Hepatocyte (in vitro differentiated cells): Measurements from ENCODE around the gene CAPG. TPM values are rescaled to one million over a fixed set of nuclear protein-coding genes. Genes with fewer than 3 reads are reported as not detected.

Source experiments
- DNase-seq: peaks from one replicate; pipeline ENCODE4 v3.0.0-alpha.2; 2016; ENCODE audit warnings: low spot score
- H2AFZ ChIP-seq: fragments of 200-600 bp; sonication (generic); 2 replicates; pipeline ENCODE4 v1.6.0; 2016; ENCODE audit warnings: antibody characterized with exemption, mild to moderate bottlenecking
- H3K27ac ChIP-seq: fragments of 200-600 bp; sonication (generic); 2 replicates; pipeline ENCODE4 v1.5.1; 2016; ENCODE audit warnings: mild to moderate bottlenecking
- H3K27me3 ChIP-seq: fragments of 200-600 bp; sonication (generic); 2 replicates; pipeline ENCODE4 v1.6.1; 2016
- H3K36me3 ChIP-seq: fragments of 200-600 bp; sonication (generic); replicated peaks from 2 replicates; pipeline ENCODE4 v1.5.1; 2016; ENCODE audit warnings: low read depth; ENCODE audit not compliant: insufficient read depth
- H3K4me1 ChIP-seq: fragments of 200-600 bp; sonication (generic); 2 replicates; pipeline ENCODE4 v1.5.1; 2016; ENCODE audit warnings: mild to moderate bottlenecking, moderate library complexity; ENCODE audit not compliant: insufficient read depth
- H3K4me2 ChIP-seq: fragments of 200-600 bp; sonication (generic); 2 replicates; pipeline ENCODE4 v1.6.0; 2016
- H3K4me3 ChIP-seq: fragments of 200-600 bp; sonication (generic); 2 replicates; pipeline ENCODE4 v1.5.1; 2016; ENCODE audit warnings: mild to moderate bottlenecking
- H3K79me2 ChIP-seq: fragments of 200-600 bp; sonication (generic); 2 replicates; pipeline ENCODE4 v1.6.0; 2017; ENCODE audit warnings: mild to moderate bottlenecking
- H3K9me2 ChIP-seq: fragments of 200-600 bp; sonication (generic); replicated peaks from 2 replicates; pipeline ENCODE4 v1.6.0; 2017; ENCODE audit warnings: mild to moderate bottlenecking; ENCODE audit not compliant: insufficient read depth
- H3K9me3 ChIP-seq: fragments of 200-600 bp; sonication (generic); 2 replicates; pipeline ENCODE4 v1.5.1; 2016; ENCODE audit warnings: low read depth, mild to moderate bottlenecking
- H4K20me1 ChIP-seq: fragments of 200-600 bp; sonication (generic); 2 replicates; pipeline ENCODE4 v1.6.0; 2016; ENCODE audit warnings: mild to moderate bottlenecking; ENCODE audit not compliant: insufficient read depth, poor library complexity, severe bottlenecking
- CTCF ChIP-seq: fragments of 200-600 bp; sonication (generic); IDR thresholded peaks from 2 replicates; pipeline ENCODE4 v1.5.1; 2016; ENCODE audit warnings: antibody characterized with exemption, mild to moderate bottlenecking; ENCODE audit not compliant: poor library complexity
- EZH2 ChIP-seq: fragments of 200-600 bp; sonication (generic); IDR thresholded peaks from 2 replicates; pipeline ENCODE4 v1.6.1; 2016; ENCODE audit warnings: antibody characterized with exemption, mild to moderate bottlenecking, borderline replicate concordance
- EZH2phosphoT487 ChIP-seq: fragments of 200-600 bp; sonication (generic); IDR thresholded peaks from one replicate; pipeline ENCODE4 v1.6.1; 2018; ENCODE audit warnings: antibody characterized with exemption, mild to moderate bottlenecking, low read depth, moderate library complexity; ENCODE audit not compliant: unreplicated experiment, severe bottlenecking
- WGBS: methylation state at CpG from one replicate; pipeline ENCODE4 v1.1.6; 2016; ENCODE audit warnings: low lambda C conversion rate; ENCODE audit errors: missing lambda C conversion rate; 5-methylcytosine and 5-hydroxymethylcytosine counted together
- polyA plus RNA-seq: library from polyadenylated mRNA; unstranded; fragments of >200 nt; fragmentation: Nextera tagmentation; extraction: Ambion mirVana; gene quantifications from 2 replicates; pipeline ENCODE4 v1.2.1, GENCODE V29; 2016
- total RNA-seq: library from RNA; depleted of rRNA; stranded (reverse); fragments of >200 nt; gene quantifications from 2 replicates; pipeline ENCODE4 v1.2.3, GENCODE V29; 2014

CAPG gene, protein sequence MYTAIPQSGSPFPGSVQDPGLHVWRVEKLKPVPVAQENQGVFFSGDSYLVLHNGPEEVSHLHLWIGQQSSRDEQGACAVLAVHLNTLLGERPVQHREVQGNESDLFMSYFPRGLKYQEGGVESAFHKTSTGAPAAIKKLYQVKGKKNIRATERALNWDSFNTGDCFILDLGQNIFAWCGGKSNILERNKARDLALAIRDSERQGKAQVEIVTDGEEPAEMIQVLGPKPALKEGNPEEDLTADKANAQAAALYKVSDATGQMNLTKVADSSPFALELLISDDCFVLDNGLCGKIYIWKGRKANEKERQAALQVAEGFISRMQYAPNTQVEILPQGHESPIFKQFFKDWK
- total RNA-seq (108 and 123 TPM in 2 replicates), polyA plus RNA-seq (172 and 188 TPM in 2 replicates)

DNA sequence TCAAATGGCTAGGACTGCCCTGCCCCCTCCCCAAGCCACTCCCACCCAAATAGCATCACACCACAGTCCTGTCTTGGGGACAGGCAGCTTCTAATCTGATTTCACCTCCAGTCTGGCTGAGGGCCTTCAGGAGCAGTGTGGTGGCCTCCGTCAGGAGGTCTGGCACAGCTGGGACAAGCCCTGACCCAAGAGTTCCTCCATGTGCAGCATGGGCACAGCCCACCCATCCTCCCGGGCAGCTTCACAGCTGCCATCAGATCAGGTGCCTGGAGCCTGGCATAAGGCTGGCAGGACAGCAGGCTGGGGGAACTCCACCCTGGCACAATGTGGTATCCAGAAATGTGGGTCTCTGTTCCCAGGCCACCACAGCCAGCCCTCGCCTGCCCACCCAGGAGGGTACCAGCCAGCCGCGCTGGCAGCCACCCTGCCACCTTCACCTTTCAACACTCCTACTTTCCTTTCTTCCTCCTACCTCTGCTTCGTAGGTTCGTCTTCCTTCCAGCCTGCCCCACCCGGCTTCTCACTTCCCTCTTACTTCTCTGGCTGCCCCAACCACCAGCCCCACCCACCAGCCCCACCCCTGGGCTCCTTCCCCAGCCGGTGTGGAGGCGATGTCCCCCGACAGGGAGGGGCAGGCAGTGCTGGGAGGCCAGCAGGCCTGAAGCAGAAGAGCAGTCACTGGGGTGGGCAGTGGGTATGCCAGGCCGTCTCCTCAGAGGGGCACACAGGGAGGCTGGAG, at the start of gene CAPG:
TSS of gene CAPG (minus strand) at position 522 of the 739 bp plus-strand sequence. CDS start 8,221 bp downstream, outside the sequence.
- Histone ChIP-seq H3K9me3 (no peaks in the 10 kb centered on the region), H3K79me2 (peaks cover 21% of the 10 kb centered on the region), H3K27ac (peak within 1 kb of the TSS; percentile 37), H2AFZ (no peak within 1 kb of the TSS), H3K4me2 (peak within 1 kb of the TSS; percentile 22), H3K36me3 (no peaks in the 10 kb centered on the region), H3K4me1 (peaks cover 22% of the 10 kb centered on the region), H3K9me2 (no peaks in the 10 kb centered on the region), H4K20me1 (no peaks in the 10 kb centered on the region), H3K4me3 (no peak within 1 kb of the TSS), H3K27me3 (no peaks in the 10 kb centered on the region)
- TF ChIP-seq EZH2: no peak
- no peak for TF ChIP-seq EZH2phosphoT487
- TF ChIP-seq CTCF: no peak
- 91% methylated on average over 6 of the region's 12 CpGs for WGBS
- peak; percentile 50 for DNase-seq

GRCh38 chr2:85459771-85460170, 49.6 kb upstream of the CAPG start:
- Histone ChIP-seq H3K4me2 (no peak overlapping the region), H3K4me3 (no peak overlapping the region), H3K9me2 (no peaks in the 10 kb centered on the region), H3K27me3 (no peaks in the 10 kb centered on the region), H3K79me2 (no peaks in the 10 kb centered on the region), H3K4me1 (no peaks in the 10 kb centered on the region), H2AFZ (no peak overlapping the region), H3K27ac (no peak overlapping the region), H4K20me1 (no peaks in the 10 kb centered on the region), H3K9me3 (no peaks in the 10 kb centered on the region), H3K36me3 (no peaks in the 10 kb centered on the region)
- TF ChIP-seq CTCF (no peak), EZH2phosphoT487 (no peak), EZH2 (no peak)
- DNase-seq: no peak
- 100% methylated on average over 1 of the region's 1 CpG for WGBS

GRCh38 chr2:85458601-85459563, 48.7 kb upstream of the CAPG start:
- H3K27me3 ChIP-seq: no peaks in the 10 kb centered on the region
- no peak overlapping the region for H3K27ac ChIP-seq
- no peaks in the 10 kb centered on the region for H3K4me1 ChIP-seq
- H3K79me2 ChIP-seq: no peaks in the 10 kb centered on the region
- WGBS: 75% methylated on average over 12 of the region's 12 CpGs
- TF ChIP-seq EZH2: no peak
- TF ChIP-seq CTCF: no peak
- no peak for TF ChIP-seq EZH2phosphoT487
- no peak overlapping the region for H3K4me2 ChIP-seq
- H3K36me3 ChIP-seq: no peaks in the 10 kb centered on the region
- no peaks in the 10 kb centered on the region for H3K9me2 ChIP-seq
- H3K9me3 ChIP-seq: no peaks in the 10 kb centered on the region
- H4K20me1 ChIP-seq: no peaks in the 10 kb centered on the region
- no peak for DNase-seq
- no peak overlapping the region for H3K4me3 ChIP-seq
- H2AFZ ChIP-seq: no peak overlapping the region
